ENCODE results near the gene AMIGO1.
A peak's percentile ranks its signal among the peaks of the same experiment; 100 is the strongest.

The AMIGO1 gene

GRCh38 chr1:109503935-109504334 lies 5.6 kb downstream of the AMIGO1 start:
- TF ChIP-seq, protein P1, sequence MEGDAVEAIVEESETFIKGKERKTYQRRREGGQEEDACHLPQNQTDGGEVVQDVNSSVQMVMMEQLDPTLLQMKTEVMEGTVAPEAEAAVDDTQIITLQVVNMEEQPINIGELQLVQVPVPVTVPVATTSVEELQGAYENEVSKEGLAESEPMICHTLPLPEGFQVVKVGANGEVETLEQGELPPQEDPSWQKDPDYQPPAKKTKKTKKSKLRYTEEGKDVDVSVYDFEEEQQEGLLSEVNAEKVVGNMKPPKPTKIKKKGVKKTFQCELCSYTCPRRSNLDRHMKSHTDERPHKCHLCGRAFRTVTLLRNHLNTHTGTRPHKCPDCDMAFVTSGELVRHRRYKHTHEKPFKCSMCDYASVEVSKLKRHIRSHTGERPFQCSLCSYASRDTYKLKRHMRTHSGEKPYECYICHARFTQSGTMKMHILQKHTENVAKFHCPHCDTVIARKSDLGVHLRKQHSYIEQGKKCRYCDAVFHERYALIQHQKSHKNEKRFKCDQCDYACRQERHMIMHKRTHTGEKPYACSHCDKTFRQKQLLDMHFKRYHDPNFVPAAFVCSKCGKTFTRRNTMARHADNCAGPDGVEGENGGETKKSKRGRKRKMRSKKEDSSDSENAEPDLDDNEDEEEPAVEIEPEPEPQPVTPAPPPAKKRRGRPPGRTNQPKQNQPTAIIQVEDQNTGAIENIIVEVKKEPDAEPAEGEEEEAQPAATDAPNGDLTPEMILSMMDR (IDR thresholded peaks at IDR 0.05), result no peak

- TF ChIP-seq, protein P1 (IDR thresholded peaks at IDR 0.05), result no peak
Measured at GRCh38 chr1:109502364-109502851, 7.1 kb downstream of the AMIGO1 start.

DNA sequence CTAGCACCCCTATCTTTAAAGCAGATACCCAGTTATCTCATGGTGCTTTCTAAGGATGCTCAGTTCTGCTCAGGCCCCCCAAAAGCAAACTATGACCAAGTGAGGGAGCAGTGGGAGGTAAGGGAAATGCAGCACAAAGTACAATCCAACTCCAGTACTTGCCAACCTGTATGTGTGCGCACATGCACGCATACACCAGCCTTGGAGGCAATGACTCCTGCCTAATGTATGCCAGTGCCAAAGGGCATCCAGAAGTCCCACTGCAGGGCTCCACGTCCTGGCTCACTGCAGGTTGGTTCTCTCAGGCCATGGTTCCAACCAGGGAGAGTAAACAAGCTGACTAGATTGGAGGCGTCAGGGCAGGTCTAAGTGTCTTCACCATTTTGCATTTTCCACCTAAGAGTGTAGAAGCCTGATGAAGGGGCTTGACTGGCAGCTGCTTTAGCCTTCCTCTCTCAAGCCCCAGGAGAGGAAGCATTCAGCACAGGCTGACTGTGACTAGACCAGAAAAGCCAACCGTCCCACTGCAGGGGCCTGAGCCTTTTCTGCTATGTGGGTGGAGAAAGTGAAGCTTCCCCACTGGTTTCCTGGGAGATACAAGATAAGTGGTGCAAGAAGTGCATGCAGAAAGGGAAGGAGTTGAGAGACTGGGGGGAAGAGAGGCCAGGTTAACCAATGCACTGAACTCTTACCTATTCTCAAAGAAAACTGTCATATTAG lies 7.7 kb downstream of the AMIGO1 start:
- TF ChIP-seq, protein P1 (IDR thresholded peaks at IDR 0.05), result no peak

DNA sequence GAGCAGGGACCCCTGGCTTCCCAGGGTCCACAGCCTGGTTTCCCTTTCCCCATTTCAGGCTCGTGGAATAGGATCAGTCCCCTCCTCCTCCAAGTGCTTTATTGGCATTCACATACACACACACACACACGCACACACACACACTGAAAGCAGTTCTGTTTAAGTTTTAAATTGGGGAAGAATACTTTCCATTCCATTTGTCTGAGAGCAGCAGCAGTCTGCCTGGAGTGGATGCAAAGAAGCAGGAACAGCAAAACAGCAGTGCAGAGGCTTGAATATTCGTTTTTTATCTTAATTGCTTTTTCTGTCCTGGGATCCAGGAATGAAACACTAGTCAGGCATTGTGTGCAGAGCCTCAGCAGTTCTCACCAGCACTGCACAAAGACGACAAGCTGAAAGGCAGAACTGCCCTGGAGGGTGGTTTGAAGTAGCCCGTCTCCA lies 8.6 kb downstream of the AMIGO1 start:
- TF ChIP-seq, protein P1 (IDR thresholded peaks at IDR 0.05), result no peak

DNA sequence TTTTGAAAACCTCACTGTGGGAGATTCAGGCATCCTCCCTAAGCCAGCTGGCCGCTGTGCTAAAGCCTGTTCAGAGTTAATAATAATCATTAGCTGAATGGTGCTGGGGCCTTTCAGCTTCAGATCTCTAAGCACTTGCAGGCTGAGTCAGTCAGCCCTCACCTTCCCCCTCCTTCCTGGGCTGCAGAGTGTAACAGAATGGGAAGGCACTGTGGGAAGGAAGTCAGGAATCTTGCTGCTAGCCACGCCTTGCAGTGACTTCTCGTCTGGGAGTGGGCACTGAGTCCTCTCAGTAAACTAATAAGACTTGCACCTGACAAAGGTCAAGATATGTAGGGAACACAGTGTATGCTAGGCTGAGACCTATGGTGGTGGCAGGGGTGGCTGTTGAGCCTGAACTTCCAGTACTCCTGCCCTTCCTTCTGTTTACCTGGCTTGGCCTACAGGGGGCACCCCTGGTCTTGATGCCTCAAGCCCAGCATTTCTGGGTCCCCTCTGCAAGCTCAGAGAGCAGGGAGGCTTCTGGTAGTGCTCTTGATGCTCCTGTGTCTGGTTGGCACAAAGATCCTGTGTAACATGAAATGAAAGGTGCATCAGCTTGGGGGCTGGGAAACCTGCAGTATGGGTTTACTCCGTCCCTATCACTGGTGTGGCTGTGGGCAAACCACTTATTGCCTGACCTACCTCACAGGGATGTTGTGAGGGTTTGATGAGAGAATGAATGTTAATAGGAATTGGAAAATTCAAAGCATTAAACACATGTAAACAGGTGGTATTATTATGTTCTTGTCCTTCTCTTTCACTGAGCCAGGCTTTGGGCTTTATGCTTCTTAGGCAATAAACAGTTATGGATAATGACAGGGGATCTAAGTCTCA lies 9.6 kb downstream of the AMIGO1 start:
- TF ChIP-seq, protein P1 (IDR thresholded peaks at IDR 0.05), result peak; percentile 58; the same call in 1 of the 2 replicates

DNA sequence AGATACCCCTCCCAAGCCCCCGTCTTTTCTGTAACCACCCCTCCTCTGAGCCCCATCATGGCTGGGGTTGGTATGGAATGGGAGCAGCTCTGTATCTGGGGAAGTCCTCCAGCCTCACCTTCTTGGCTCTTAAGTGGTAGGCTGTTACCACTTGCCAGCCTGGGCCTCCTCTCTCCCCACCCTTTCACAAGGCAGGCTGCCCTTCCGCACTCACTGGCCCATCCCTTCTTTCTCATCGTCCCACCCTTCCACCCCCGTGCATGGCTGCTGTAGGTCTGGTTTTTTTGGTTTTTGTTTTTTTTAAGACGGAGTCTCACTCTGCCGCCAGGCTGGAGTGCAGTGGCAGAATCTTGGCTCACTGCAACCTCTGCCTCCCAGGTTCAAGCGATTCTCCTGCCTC lies 10.4 kb downstream of the AMIGO1 start:
- TF ChIP-seq, protein P1 (IDR thresholded peaks at IDR 0.05), result no peak

DNA sequence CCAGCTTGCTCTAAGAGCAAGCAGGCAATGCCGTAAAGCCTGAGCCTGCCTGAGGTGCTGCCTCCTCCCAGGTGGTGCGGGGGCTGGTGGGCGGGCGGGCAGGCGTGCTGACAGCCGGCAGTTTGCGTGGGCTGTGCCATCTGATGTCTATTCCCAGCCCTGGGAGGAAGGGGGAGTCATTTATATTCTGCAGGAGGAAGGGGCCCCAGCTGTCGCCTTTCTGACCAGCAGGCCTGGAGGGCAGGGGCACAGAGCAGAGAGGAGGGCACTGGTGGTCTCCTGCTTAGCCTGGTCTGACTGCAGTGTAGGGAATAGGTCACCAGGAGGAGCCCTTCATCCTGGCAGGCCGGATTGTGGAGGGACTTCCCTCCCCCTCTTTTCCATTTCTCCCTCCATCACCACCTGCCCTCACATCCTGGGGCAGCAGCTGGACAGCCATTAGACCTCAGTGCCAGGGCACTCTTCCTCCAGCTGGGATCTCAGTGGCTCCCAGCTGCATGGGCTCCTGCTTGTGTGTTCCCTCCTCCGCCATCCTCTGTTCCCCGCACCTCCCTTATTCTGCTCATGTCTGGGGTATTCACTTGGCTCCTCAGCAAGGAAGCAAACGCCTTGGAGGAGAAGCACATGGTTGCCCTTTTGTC lies 11.2 kb downstream of the AMIGO1 start:
- TF ChIP-seq, protein P1 (IDR thresholded peaks at IDR 0.05), result peak; percentile 58
